Glomerular visceral epithelial cell (primary cell): ENCODE measurements around the gene LRRC47.
"Not testable (repeated sequence)": the region's sequence is repeated elsewhere in the genome, so short reads cannot be mapped to it uniquely, and the experiment has no call there.

ENCODE experiments used
- DNase-seq: peaks from one replicate; pipeline ENCODE4 v3.0.0-alpha.2; 2016; ENCODE audit errors: extremely low spot score

The LRRC47 gene

DNA sequence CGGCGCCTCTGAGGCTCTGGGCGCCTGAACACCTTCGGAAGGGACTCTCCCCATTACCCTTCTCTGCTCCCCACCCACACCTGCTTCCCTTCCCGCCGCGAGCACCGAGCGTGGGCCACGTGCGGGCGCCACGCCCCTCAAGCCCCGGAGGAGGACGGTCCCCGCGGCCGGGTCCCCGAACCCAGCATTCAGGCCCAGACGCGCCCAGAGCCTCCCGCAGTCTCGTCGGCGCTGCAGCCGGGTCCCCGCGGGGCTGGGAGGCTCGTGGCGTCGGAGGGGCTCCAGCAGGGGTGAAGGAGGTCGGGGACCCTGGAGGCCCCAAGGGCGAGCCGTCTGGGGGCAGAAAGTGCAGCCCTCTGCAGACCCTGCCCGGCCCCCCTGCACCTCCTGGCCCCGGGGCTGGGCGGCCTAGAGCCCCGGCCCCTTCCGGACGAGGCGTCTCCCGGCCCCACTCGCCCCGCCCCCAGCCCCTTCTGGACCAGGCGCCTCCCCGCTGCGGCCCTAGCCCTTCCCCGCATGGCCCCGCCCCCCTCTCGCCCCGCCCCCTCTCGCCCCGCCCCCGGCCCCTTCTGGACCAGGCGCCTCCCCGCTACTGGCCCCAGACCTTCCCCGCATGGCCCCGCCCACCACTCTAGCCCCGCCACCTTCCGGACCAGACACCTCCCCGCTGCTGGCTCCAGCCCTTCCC is 24.1 kb downstream of the LRRC47 start:
- peak; percentile 87 for DNase-seq

DNA sequence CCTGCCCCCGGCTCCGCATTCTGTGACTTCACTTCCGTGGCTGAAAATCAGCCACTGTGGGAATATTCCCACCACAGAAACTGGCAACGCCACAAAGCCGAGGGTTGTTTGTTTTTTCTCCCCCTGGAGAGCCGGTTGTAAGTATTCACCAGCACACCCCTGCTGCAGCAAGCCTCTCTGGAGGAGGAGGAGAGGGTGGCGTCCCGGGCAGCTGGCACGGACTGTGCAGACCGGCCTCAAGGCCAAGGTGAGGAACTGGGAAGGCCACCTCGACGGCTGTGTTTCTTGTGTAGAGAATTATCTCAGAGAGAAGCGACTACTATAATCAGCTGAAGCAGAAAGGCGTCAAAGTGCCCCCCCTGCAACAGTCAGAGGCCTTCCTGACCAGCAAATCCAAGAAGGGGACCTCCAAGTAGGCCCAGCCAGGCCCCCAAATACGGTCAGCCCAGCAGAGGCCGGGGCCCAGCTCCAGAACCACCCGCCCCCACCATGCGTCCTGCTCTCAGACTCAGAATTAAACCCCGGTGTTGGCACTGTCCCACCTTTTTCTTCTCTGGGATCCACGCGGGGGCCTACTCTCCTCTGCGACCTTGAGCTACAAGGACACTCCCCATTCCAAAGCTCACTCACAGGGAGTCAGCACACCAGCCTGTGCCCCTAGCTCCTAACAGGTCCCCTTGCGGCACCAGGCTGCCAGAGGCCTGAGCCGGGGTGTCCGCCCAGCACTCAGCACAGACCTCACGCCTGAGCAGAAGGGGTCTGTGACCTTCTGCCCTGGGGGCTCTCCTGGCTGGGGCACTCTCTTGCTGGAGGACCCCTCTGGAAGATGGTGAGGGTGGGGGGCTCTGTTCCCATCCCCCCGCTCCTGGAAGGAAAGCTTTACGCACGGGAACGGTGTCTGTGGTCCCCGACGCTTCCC is 24.9 kb downstream of the LRRC47 start:
- DNase-seq = no peak

DNA sequence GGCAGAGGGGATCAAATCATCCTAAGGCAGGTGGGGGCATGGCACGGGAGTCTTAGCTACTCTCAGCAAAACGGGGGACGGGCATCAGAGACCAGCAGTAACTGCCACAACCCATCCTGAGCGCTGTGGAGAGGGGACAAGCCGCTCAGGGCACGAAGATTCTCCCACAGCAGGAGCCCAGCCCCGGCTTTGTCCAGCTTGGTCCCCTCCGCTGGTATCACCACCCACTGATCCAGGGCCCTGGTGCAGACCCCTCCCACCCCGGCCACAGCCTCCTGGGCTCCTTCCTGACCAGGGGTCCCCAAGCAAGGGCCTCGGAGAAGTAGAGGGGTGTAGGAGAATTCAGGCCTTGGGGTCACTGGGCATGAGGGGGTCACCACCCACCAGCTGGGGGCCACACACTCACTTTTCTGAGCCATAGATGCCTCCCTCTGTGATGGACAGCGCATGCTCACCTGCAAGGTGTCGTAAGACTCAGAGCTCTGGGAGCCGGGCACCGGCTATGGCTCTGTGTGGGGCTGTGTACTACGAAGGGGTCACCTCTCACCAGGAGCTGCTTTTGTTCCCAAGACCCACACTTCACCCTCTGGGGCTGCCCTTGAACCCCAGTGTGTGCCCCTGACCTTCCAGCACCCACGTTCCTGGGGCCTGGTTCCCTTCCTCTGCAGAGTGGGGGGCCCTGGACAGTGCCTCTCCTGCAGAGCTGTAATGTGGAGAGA is 26.1 kb downstream of the LRRC47 start:
- DNase-seq = no peak

DNA sequence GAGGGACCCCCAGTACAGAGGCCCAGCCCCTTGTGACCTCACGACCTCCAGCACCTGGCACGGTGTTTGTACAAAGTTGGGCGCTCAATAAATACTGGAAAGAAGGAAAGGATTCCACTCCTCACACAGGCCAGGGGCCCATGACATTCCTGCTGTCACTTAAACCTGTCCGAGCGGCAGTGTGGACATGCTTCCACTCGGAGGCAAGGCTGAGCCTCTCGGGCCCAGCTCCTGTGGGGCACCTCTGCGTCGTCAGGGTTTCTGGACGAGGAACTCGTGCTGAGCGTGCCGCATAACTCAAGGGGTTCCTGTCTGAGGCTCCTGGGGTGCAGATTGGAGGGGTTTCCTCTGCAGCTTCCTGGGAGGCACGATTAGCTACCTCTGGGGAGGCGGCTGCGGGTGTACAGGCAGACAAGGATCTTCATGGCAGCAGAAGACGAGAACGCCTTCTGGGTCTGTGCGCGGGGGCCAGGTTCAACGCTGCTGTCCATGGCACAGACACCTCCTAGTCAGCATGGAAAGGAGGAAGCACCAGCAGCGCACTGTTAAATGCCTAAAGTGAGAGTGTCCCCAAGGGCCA is 27.4 kb downstream of the LRRC47 start:
- no peak for DNase-seq

DNA sequence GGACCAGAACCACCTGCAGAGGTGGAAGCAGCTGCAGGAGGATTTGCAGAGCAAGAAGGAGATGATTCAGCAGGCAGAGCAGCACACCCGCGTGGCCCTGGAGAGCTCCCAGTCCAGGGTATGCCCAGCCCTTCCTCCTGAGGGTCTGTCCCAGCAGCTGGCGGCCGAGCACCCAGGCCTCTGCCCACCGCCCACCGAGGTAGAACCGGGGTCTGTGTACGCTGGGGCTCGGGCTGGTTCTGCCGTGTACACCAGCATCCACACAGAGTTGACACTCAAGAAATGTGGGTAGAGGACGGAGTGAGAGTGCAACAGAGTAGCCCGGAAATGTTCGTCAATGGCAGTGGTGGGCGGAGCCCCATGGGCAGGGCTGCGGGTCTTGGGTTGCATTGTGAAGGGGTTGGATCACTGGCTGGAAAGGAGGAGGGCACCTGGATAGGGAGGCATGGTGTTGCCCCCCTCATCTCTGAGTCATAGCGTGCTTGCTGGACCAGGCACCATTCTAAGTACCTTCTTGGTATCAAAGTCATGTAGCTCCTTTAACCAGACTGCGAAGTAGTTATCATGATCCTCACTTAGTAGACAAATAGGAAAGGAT is 28.9 kb downstream of the LRRC47 start:
- DNase-seq = no peak

DNA sequence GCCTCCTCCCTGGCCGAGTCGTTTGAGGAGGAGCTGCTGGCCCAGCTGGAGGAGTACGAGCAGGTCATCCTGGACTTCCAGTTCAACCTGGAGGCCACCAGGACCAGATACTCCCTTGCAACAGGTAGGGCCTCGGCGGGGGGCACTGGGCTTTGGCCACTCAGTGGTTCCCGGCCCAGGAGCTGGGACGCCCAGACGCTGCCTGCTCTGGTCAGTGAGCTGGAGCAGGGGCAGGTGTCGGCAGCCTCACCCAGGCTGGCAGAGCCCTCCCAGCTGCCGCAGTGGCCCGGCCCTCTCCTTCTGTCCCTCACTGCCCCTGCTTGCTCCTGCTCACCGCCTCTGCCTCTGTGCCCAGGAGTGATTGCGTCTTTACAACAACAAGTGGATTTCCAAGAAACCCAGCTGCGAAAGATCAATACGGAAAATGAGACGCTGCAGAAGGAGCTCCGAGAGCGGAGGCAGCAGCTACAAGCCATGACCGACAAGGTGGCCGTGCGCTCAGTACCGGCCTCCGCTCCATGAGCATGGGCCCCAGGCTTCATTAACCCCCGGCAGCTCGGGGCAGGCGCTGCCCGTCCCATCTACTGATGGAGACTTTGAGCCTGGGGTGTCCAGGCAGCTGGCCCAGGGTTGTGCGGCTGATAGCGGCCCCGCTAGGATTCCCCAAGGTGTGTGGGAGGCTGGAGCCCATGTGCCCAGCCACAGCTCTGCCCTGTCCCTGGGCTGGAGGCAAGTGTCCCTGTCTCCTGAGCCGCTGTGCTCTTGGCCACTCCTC is 32.8 kb downstream of the LRRC47 start:
- no peak for DNase-seq

DNA sequence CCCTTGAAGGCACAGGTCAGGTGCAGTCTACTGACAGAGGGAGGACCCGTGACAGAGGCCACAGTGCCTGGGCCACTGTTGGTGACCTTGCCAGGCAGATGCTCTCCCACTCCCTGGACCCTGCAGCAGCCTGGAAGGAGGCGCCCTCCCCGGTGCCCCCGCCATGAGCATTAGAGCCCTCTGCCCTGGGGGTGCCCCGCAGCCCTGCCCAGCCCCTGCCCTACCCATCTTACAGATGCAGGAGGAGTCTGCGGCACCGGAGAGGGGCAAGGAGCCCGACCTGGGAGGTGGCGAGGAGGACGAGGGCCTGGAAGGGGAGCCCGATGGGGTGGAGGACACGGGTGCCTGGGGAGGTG is 33.4 kb downstream of the LRRC47 start:
- no peak for DNase-seq

DNA sequence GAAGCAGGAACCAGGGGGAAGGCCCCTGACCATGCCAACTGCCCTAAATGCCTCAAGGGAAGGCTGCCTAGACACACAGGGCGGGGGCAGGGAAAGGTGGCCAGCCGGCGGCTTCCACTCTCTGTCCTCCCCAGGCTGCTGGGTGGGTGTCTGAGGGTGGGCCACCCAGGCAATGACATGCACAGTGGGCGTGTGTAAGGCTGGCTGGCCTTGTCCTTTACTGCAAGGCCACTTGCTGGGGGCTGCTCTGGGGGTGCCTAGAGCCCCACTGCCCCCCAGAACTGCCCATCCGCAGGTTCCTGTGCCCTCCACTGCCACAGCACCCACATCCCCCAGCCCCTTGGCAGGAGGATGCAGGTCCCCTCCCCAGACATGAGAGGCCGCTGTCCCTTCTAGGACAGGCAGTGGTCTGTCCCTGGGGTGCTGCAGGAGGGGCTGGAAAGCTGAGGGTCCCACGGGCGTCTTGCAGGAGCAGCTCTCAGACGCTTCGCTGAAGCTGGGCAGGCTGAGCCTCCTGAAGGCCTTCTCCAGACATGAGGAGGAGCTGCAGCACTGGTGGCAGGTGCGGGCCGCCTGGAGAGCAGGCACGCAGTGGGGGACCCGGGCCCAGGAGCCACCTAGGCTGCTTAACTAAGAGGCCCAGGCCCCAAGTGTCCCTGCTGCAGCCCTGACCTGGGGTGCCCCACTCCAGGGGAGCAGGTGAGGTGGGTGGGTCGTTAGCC is 34.0 kb downstream of the LRRC47 start:
- no peak for DNase-seq

DNA sequence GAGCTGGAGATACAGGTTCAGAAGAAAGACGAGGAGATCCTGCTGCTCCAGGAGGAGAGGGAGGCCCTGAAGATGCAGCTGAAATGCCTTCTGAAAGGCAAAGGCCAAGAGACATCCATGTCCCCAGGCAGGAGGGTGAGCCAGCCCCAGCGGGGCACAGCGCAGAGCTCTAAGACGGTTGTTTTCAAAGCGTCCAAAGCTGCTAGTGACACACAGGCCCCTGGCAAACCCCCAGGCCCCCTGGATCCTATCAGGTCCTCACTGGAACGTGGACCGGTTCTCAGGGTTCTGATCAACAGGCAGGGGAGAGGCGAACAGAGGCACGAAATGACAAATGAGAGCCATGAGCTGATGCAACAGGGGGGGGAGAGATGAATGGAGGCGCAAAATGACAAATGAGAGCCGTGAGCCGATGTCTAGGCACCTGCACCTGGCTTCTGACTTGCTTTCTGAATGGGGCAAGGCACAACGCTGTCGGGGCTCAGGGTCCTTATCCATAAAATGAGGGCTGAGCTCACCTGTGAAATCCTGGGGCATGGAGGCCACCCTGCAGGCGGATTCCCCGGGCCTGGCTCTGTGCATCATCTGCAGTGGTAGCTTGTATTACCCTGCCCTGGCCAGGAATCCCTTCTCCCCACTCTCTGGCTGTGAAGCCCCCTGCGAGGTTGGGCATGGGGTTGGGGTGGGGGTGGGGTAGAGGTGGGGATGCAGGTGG is 34.8 kb downstream of the LRRC47 start:
- no peak for DNase-seq

DNA sequence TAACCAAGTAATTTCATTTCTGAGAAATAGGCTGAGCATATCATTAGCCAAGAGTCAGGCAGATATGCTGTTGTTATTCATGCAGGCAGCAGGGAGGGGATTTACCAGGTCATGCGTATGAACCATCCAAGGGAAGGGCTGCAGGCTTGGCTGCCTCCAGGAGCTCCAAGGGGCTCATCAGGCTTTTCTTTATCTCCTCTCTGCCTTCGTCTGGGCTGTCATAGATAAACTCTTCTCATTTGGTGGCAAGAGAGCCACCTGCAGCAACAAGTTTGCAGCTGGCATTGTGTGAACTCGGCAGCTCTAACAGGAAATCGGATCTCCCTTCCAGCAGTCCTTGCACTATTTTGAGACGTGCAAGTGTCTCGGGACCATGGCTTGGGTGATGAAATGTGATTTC is 36.5 kb downstream of the LRRC47 start:
- DNase-seq = no peak

DNA sequence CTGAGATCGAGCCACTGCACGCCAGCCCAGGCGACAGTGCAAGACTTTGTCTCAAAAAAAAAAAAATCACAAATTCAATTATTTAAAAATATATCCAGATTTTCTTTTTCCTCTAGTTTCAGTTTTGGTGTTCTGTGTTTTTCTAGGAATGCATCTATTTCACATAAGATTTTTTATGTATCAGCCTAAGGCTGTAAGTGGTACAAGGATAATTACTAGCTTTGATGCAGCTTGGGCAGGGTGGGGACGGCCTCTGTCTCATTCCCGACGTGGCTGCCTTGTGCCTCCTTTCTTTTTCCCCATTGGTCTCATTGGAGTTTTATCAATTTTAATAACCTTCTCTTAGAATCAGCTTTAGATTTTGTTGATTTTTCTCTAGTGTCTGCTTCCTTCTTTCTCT is 37.1 kb downstream of the LRRC47 start:
- DNase-seq = no peak

DNA sequence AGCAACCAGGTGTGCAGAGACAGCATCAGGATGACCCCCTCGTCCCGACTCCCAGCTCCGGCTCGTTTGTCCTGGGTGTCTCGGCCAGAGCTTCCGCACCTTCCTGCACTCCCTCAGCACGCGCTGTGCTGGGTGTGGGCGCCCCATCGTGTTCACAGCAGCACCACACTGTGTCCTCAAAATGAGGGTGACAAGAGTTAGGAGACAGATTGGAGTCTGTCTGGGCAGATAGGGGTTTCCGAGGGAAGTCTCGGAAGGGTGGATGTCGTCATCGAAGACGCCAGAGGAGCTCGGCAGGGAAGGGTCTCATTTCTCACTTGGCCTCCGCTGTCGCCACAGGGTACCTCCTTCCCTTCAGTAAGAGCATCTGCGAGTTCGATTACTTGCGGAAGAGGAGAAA is 39.9 kb downstream of the LRRC47 start:
- no peak for DNase-seq

DNA sequence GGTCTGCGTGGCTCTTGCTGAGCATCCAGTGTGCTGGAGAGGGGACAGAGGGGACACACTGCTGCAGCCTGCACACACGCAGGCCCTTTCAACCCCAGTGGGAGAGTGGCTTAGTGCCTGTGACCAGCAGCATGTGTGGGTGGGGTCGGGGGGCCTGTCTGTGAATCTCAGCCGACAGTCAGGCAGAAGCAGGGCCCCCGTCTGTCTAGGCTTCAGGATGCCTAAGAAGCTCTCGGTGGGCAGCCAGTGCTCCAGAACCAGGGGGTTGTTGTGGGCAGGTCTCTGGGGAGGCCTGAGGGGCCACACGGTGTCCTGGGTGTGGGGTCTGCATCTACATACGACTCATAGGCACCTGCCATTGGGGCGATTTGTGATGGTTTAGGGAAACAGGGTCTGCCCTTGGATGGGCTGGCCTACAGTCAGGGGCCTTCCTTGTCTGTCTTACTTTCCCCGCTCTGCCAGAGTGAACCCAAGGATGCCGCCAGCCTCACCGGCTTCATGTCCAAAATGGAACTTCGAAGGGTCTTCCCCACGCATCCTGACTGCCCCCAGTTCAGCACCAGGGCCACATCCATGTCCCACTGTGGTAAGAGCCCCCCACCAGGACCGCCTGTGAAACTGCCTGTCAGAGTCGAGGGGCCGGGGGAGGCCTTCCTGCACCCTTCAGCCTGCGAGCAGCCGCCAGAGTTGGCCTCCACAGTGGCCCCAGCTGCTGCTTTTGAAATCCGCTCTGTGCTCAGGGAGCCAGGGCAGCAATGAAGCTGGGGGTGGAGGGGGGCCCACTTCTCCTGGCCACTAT is 42.4 kb downstream of the LRRC47 start:
- DNase-seq = no peak

DNA sequence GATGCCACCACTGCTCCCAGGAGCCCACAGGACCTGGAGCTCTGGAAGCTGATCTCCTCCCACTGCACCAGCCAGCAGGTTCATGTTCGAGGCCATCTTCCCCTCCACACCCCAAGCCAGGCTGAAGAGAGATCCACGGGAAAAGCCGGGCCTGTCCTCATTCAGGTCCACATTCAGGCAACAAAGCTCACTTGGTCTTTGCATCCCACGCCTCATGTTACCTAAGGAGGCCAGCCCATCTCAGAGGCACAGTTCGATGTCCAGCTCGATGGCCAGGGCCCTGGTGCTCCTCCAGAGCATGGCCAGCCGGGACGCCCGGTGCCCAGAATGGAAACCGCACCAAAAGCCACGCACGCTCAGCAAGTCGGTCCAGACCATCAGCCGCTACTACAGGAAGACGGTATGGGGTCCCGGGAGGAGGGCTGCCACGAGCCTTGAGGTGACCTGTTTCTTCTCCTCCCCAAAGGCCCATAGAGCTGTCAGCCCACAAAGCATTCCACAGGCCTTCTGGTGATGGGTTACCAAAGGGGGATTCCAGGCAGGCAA is 43.8 kb downstream of the LRRC47 start, which contains the start of gene CCDC27:
CCDC27 (plus strand) TSS at position 51 of the 546 bp plus-strand sequence; CDS start at position 83, 32 bp downstream.
- DNase-seq = no peak

DNA sequence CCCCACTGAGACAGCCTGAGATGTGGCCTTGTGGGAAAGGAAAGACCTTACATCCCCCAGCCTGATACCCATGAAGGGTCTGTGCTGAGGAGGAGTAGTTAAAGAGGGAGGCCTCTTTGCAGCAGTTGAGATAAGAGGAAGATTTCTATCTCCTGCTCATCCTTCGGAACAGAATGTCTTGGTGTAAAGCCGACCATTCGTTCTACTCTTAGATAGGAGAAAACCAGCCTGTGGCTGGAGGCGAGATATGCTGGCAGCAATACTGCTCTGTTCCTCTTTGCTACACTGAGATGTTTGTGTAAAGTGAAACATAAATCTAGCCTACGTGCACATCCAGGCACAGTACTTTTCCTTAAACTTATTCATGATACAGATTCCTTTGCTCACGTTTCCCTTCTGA is 45.6 kb downstream of the LRRC47 start:
- no peak for DNase-seq

DNA sequence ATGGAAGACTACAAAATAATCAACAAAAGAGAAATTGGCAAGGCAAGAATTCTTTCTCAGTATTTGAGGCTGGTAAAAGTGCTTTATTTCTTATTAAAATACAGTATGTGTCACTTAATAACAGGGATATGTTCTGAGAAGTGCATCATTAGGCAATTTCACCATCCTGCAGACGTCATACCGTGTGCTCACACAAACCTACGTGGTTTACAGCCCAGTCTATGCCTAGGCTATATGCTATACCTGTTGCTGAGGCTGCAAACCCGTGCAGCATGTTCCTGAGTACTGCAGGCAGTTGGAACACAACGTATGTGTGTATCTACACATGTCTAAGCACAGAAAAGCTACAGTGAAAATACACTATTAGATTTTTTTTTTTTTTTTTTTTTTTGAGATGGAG is 46.8 kb downstream of the LRRC47 start:
- DNase-seq = no peak

DNA sequence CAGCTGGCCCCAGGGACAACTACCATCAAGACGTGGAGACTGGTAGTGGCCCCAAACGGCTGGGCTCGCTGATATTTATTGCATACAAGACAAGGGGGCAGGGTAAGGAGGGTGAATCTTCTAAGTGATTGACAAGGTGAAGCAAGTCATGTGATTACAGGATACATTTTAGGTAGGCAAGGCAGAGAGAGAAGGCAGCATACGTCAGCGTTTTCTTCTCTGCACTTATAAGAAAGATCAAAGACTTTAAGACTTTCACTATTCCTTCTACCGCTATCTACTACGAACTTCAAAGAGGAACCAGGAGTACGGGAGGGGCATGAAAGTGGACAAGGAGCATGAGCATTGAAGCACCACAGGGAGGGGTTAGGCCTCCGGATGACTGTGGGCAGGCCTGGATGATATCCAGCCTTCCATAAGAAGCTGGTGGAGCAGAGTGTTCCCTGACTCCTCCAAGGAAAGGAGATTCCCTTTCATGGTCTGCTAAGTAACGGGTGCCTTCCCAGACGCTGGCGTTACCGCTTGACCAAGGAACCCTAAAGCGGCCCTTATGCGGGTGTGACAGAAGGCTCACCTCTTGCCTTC is 47.9 kb downstream of the LRRC47 start:
- not testable (repeated sequence) for DNase-seq

DNA sequence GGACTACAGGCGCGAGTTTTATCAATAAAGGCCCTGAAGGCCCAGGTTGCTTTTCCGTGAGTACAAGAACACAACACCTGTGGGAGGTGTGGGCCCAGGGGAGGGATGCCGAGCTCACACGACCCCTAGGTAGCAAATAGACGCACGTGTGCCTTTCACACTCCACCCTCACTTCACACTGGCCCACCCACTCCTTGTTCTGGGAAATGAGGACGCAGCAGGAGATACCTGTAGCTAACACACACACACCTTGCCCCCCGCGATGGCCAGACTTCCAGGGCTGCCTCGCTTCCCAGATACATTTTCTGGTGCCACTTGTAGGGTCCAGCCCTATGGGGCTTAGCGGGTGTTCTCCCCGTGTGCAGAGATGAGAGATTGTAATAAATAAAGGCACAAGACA is 48.4 kb downstream of the LRRC47 start:
- DNase-seq = no peak
